ENCODE results near the gene CCNJL. TPM values are rescaled to one million over a fixed set of nuclear protein-coding genes. Genes with fewer than 3 reads are reported as not detected.

Gene CCNJL
- total and polyA plus RNA-seq, 2 of the 8 experiments (the other 6 are each of a cell fraction or from before 2014, with no cell fraction given), result 34.6 to 44.7 TPM

DNA sequence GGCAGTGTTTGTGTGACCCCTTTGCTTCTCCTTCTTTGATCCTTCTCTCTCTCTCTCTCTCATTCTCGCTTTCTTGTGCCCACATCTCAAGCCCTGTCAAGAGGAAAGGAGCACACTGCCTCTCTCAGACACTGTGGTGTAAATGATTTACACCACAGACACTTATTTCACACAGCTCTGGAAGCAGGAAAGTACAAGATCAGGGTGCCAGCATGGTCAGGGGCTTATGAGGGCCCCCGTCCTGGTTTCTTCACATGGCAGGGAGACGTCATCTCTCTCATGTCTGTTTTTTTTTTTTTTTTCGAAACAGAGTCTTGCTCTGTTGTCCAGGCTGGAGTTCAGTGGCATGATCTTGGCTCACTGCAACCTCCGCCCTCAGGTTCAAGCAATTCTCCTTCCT lies 76.6 kb downstream of the CCNJL start:
- Histone ChIP-seq H3K79me1 (ENCODE audit: low read depth, low read length) (no peaks in the 10 kb centered on the region), H4K8ac (ENCODE audit: extremely low read depth, insufficient read depth, low read length) (no peak overlapping the region), H3K79me2 (ENCODE audit: control insufficient read depth in 1 of 2, insufficient read depth in 2 of 2, low read length in 2 of 2) (no peaks in the 10 kb centered on the region), H3K14ac (ENCODE audit: insufficient read length) (no peak overlapping the region), H3K56ac (replicated peaks; ENCODE audit: insufficient read length, low read depth, low read length) (no peak overlapping the region), H4K91ac (replicated peaks; ENCODE audit: insufficient read length, low read length) (no peak overlapping the region), H3K27ac (ENCODE audit: low read depth, low read length) (no peak overlapping the region), H3K9me3 (ENCODE audit: insufficient read depth in 2 of 2, low read depth in 1 of 2, low read length in 1 of 2) (0 out of 4 replicates have a peak, but pooled peaks cover 0 to 4% of the 10 kb centered on the region in 2 experiments), H2BK5ac (ENCODE audit: low read depth, low read length) (no peak overlapping the region), H3K4me2 (ENCODE audit: insufficient read depth in 1 of 2, low read depth in 2 of 2, low read length in 2 of 2) (no peak overlapping the region), H3K18ac (ENCODE audit: extremely low read depth, low read length) (no peak overlapping the region), H2AFZ (ENCODE audit: low read length) (no peak overlapping the region), H3K4ac (replicated peaks; ENCODE audit: insufficient read length, low read depth, low read length) (no peak overlapping the region), H3K36me3 (ENCODE audit: control insufficient read depth in 2 of 4, insufficient read depth in 4 of 4, low read length in 3 of 4) (no peaks in the 10 kb centered on the region), H4K5ac (ENCODE audit: insufficient read length, low read depth, low read length) (no peak overlapping the region), H2BK120ac (replicated peaks; ENCODE audit: low read depth, low read length) (no peak overlapping the region), H3K23ac (ENCODE audit: insufficient read length) (no peak overlapping the region), H3K4me1 (replicated peaks in 1 of 4; ENCODE audit: control insufficient read depth in 3 of 4, insufficient read depth in 4 of 4, low read length in 3 of 4) (peaks cover 13 to 21% (median 14%) of the 10 kb centered on the region in 4 experiments), H2BK20ac (ENCODE audit: low read length) (no peak overlapping the region), H3K27me3 (replicated peaks in 1 of 4; ENCODE audit: control insufficient read depth in 3 of 4, extremely low read depth in 1 of 4, insufficient read depth in 3 of 4, low read length in 3 of 4) (no peaks in the 10 kb centered on the region), H3K4me3 (ENCODE audit: extremely low read depth in 1 of 4, insufficient read depth in 2 of 4, low read depth in 3 of 4, low read length in 4 of 4) (no peak overlapping the region), H3K23me2 (ENCODE audit: low read depth, low read length) (no peaks in the 10 kb centered on the region; the same call in 1 of the 2 replicates), H4K20me1 (replicated peaks in 1 of 2; ENCODE audit: control insufficient read depth in 1 of 2, insufficient read depth in 2 of 2, low read length in 2 of 2) (no peaks in the 10 kb centered on the region), H3K9ac (replicated peaks in 1 of 4; ENCODE audit: extremely low read depth in 1 of 4, low read depth in 3 of 4, low read length in 3 of 4) (no peak overlapping the region), H2AK5ac (ENCODE audit: low read depth, low read length) (no peak overlapping the region), H2BK12ac (ENCODE audit: low read depth, low read length) (no peak overlapping the region), H2BK15ac (ENCODE audit: low read length) (0 out of 2 replicates have a peak overlapping the region, but pooled peaks have one; percentile 1)
- ChIA-PET POLR2A (ENCODE audit: partially characterized antibody) (no interaction called here), CTCF (ENCODE audit: partially characterized antibody) (interaction anchor here (0.7 to 29.3 kb wide), 3 partner anchors 8 to 101 kb away, joined by 3 to 362 read pairs (median 9); no protein-coding TSS in a partner anchor)
- no peak for TF ChIP-seq CTBP2 (IDR thresholded peaks at IDR 0.05; ENCODE audit: borderline replicate concordance, insufficient read depth, insufficient read length, low read length)
- TF ChIP-seq ASH2L (IDR thresholded peaks at IDR 0.05; ENCODE audit: low read length), result no peak
- no peak for TF ChIP-seq RFX5 (IDR thresholded peaks at IDR 0.05; ENCODE audit: borderline replicate concordance, low read depth, low read length)
- TF ChIP-seq NRF1 (IDR thresholded peaks at IDR 0.05; ENCODE audit: low read depth, low read length), result no peak
- no peak for TF ChIP-seq SIN3A (conservative IDR thresholded peaks at IDR 0.05 in 1 of 2, IDR thresholded peaks at IDR 0.05 in 1 of 2; ENCODE audit: low read depth in 1 of 2, low read length in 2 of 2)
- no peak for TF ChIP-seq CEBPB (IDR thresholded peaks at IDR 0.05; ENCODE audit: low read depth, low read length)
- no peak for TF ChIP-seq TAF1 (IDR thresholded peaks at IDR 0.05; ENCODE audit: low read depth, low read length)
- no peak for TF ChIP-seq FOSL1 (IDR thresholded peaks at IDR 0.05; ENCODE audit: insufficient read depth, low read depth, low read length)
- no peak for TF ChIP-seq BACH1 (IDR thresholded peaks at IDR 0.05; ENCODE audit: low read length)
- TF ChIP-seq, protein P1, sequence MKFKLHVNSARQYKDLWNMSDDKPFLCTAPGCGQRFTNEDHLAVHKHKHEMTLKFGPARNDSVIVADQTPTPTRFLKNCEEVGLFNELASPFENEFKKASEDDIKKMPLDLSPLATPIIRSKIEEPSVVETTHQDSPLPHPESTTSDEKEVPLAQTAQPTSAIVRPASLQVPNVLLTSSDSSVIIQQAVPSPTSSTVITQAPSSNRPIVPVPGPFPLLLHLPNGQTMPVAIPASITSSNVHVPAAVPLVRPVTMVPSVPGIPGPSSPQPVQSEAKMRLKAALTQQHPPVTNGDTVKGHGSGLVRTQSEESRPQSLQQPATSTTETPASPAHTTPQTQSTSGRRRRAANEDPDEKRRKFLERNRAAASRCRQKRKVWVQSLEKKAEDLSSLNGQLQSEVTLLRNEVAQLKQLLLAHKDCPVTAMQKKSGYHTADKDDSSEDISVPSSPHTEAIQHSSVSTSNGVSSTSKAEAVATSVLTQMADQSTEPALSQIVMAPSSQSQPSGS (IDR thresholded peaks at IDR 0.05; ENCODE audit: low read length), result no peak
- TF ChIP-seq, protein P2, sequence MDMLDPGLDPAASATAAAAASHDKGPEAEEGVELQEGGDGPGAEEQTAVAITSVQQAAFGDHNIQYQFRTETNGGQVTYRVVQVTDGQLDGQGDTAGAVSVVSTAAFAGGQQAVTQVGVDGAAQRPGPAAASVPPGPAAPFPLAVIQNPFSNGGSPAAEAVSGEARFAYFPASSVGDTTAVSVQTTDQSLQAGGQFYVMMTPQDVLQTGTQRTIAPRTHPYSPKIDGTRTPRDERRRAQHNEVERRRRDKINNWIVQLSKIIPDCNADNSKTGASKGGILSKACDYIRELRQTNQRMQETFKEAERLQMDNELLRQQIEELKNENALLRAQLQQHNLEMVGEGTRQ (IDR thresholded peaks at IDR 0.05; ENCODE audit: low read length), result no peak
- WGBS, 2 experiments (ENCODE audit: extremely low coverage in 1 of 2, insufficient coverage in 1 of 2, insufficient read length in 1 of 2, insufficient replicate concordance in 2 of 2, low coverage in 1 of 2, low lambda C conversion rate in 2 of 2, missing lambda C conversion rate in 1 of 2), result 75% methylated on average over 4 of the region's 5 CpGs; no CpG with 5 or more reads in 1 of the 2 experiments
- FAIRE-seq (no peak), DNase-seq (ENCODE audit: low read depth in 1 of 2, low spot score in 2 of 2) (no peak)

All from H1 (cell line).